ENCODE measurements around the gene TAS2R40. TPM values are rescaled to one million over a fixed set of nuclear protein-coding genes. Genes with fewer than 3 reads are reported as not detected.

The TAS2R40 gene
- total RNA-seq, 2 donors from 2014 or later = not detected

DNA sequence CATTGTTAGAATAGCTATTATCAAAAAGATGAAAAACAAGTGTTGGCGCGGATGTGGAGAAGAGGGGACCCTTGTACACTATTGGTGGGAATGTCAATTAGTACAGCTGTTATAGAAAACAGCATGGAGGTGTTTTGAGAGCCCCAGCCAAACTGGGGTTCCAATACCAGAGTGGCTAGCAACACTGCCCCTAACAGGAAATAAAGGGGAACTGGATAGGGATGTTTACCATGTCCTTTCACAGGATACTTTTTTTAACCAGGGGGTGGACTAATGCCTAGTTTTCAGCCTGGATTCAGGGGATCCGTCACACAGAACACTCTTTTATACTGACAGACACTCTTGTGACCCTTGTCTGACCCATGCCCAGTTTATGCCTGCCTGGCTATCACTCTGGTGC, 34.5 kb downstream of the TAS2R40 start:
- Histone ChIP-seq H3K4me3 (ENCODE audit: low read length) (no peak overlapping the region), H3K9ac (ENCODE audit: extremely low read depth, low read length, poor library complexity, severe bottlenecking) (no peak overlapping the region), H3K9me3 (ENCODE audit: control insufficient read depth, low read length) (peaks cover 11% of the 10 kb centered on the region), H3K27me3 (ENCODE audit: control insufficient read depth, insufficient read depth, low read length, poor library complexity, severe bottlenecking) (no peaks in the 10 kb centered on the region), H3K27ac (ENCODE audit: low read depth, low read length) (no peak overlapping the region), H3K4me1 (ENCODE audit: control insufficient read depth, insufficient read depth, low read length) (no peaks in the 10 kb centered on the region), H3K36me3 (ENCODE audit: control insufficient read depth, insufficient read depth, low read length) (no peaks in the 10 kb centered on the region)
- Mint-ChIP-seq H3K4me3 (no peak overlapping the region), H3K9me3 (peaks cover 12% of the 10 kb centered on the region), H3K27ac (no peak overlapping the region), H3K4me1 (no peaks in the 10 kb centered on the region), H3K27me3 (ENCODE audit: insufficient read depth) (peaks cover 5% of the 10 kb centered on the region), H3K36me3 (ENCODE audit: low read depth) (no peaks in the 10 kb centered on the region)
- 89% methylated on average over 3 of the region's 3 CpGs for WGBS, 2 experiments (ENCODE audit: insufficient coverage in 1 of 2, insufficient read length in 1 of 2)
- DNase-seq = no peak
- TF ChIP-seq, protein P1, sequence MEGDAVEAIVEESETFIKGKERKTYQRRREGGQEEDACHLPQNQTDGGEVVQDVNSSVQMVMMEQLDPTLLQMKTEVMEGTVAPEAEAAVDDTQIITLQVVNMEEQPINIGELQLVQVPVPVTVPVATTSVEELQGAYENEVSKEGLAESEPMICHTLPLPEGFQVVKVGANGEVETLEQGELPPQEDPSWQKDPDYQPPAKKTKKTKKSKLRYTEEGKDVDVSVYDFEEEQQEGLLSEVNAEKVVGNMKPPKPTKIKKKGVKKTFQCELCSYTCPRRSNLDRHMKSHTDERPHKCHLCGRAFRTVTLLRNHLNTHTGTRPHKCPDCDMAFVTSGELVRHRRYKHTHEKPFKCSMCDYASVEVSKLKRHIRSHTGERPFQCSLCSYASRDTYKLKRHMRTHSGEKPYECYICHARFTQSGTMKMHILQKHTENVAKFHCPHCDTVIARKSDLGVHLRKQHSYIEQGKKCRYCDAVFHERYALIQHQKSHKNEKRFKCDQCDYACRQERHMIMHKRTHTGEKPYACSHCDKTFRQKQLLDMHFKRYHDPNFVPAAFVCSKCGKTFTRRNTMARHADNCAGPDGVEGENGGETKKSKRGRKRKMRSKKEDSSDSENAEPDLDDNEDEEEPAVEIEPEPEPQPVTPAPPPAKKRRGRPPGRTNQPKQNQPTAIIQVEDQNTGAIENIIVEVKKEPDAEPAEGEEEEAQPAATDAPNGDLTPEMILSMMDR (conservative IDR thresholded peaks at IDR 0.05) = peak; percentile 53

DNA sequence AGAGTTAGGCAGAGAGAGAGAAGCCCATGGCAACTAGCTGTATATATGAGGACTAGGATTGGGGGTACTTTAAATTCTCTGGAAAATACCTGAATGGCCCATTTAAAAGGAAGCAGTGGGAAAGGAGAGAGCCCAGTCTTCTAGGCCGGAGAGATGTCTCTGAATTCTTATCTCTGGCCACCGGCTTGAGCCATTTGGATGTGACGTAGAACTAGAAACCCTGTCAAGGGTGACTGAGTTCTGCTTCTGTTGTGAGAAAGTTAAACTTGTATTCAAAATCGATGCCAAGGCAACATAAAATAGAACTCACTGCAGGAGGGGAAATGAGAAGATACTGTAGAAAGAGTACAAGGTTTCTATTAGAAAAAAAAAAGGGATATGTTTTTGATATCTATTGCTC, 35.1 kb downstream of the TAS2R40 start:
- Histone ChIP-seq H3K27ac (ENCODE audit: low read depth, low read length) (no peak overlapping the region), H3K4me3 (ENCODE audit: low read length) (no peak overlapping the region), H3K9ac (ENCODE audit: extremely low read depth, low read length, poor library complexity, severe bottlenecking) (no peak overlapping the region), H3K4me1 (ENCODE audit: control insufficient read depth, insufficient read depth, low read length) (no peaks in the 10 kb centered on the region), H3K36me3 (ENCODE audit: control insufficient read depth, insufficient read depth, low read length) (no peaks in the 10 kb centered on the region), H3K9me3 (ENCODE audit: control insufficient read depth, low read length) (peaks cover 15% of the 10 kb centered on the region), H3K27me3 (ENCODE audit: control insufficient read depth, insufficient read depth, low read length, poor library complexity, severe bottlenecking) (no peaks in the 10 kb centered on the region)
- Mint-ChIP-seq H3K27me3 (ENCODE audit: insufficient read depth) (peaks cover 5% of the 10 kb centered on the region), H3K27ac (no peak overlapping the region), H3K4me1 (no peaks in the 10 kb centered on the region), H3K9me3 (peaks cover 12% of the 10 kb centered on the region), H3K4me3 (no peak overlapping the region), H3K36me3 (ENCODE audit: low read depth) (no peaks in the 10 kb centered on the region)
- TF ChIP-seq, protein P1 (conservative IDR thresholded peaks at IDR 0.05) = no peak
- DNase-seq = no peak
- WGBS, 2 experiments (ENCODE audit: insufficient coverage in 1 of 2, insufficient read length in 1 of 2) = 89 to 92% methylated on average over 2 to 4 of the region's 4 CpGs

DNA sequence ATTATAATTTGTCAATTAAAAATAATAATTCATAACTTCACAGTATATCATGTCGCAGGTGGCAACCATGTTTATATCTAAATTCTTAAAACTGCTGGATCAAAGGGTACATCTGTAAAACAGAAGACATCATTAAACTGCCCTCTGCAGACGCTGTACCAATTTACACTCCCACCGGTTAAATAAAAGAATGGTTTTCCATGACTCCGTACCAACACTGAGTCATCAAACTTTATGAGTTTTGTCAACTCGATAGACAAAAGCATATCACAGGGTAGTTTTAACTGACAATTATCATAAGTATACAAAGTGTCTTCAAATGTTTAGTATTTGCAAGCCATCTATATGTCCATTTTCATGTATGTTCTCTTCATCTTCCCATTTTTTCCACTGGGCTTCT, 35.7 kb downstream of the TAS2R40 start:
- no peak for DNase-seq
- H3K4me3 Mint-ChIP-seq = no peak overlapping the region
- peaks cover 17% of the 10 kb centered on the region for H3K9me3 ChIP-seq (ENCODE audit: control insufficient read depth, low read length)

More for the DNA sequence above, 35.7 kb downstream of the TAS2R40 start:
- H3K4me1 Mint-ChIP-seq = no peaks in the 10 kb centered on the region
- peaks cover 14% of the 10 kb centered on the region for H3K9me3 Mint-ChIP-seq
- Histone ChIP-seq H3K27ac (ENCODE audit: low read depth, low read length) (no peak overlapping the region), H3K4me1 (ENCODE audit: control insufficient read depth, insufficient read depth, low read length) (no peaks in the 10 kb centered on the region), H3K4me3 (ENCODE audit: low read length) (no peak overlapping the region), H3K27me3 (ENCODE audit: control insufficient read depth, insufficient read depth, low read length, poor library complexity, severe bottlenecking) (no peaks in the 10 kb centered on the region), H3K36me3 (ENCODE audit: control insufficient read depth, insufficient read depth, low read length) (no peaks in the 10 kb centered on the region), H3K9ac (ENCODE audit: extremely low read depth, low read length, poor library complexity, severe bottlenecking) (no peak overlapping the region)
- no peak overlapping the region for H3K27ac Mint-ChIP-seq
- H3K27me3 Mint-ChIP-seq (ENCODE audit: insufficient read depth) = peaks cover 5% of the 10 kb centered on the region
- WGBS, 2 experiments (ENCODE audit: insufficient coverage in 1 of 2, insufficient read length in 1 of 2) = 93% methylated on average over 5 of the region's 5 CpGs; no CpG with 5 or more reads in 1 of the 2 experiments
- H3K36me3 Mint-ChIP-seq (ENCODE audit: low read depth) = no peaks in the 10 kb centered on the region
- TF ChIP-seq, protein P1 (conservative IDR thresholded peaks at IDR 0.05) = no peak

Data from endodermal cell (in vitro differentiated cells).